Tibial nerve (tissue), 4 donors: Measurements from ENCODE around the gene OR5B2.

Experiments used
- CTCF ChIP-seq, 5 experiments: fragments of 200-600 bp in 3 of 5; fragments of 450-650 bp in 2 of 5; sonication (generic) in 3 of 5; IDR thresholded peaks; one replicate each; pipeline ENCODE4 v1.5.1; 2016 to 2019; ENCODE audit warnings: antibody characterized with exemption in 5 of 5, mild to moderate bottlenecking in 3 of 5, moderate library complexity in 2 of 5
- EP300 ChIP-seq, 2 donors: sonication (generic); formaldehyde crosslinking; IDR thresholded peaks; one replicate each; pipeline ENCODE4 v1.6.1; 2017; ENCODE audit warnings: antibody characterized with exemption in 2 of 2, mild to moderate bottlenecking in 1 of 2
- POLR2A ChIP-seq, 2 donors: fragments of 450-650 bp; IDR thresholded peaks; one replicate each; pipeline ENCODE4 v1.6.1; 2017; ENCODE audit warnings: antibody characterized with exemption in 2 of 2, mild to moderate bottlenecking in 2 of 2, moderate library complexity in 2 of 2

DNA sequence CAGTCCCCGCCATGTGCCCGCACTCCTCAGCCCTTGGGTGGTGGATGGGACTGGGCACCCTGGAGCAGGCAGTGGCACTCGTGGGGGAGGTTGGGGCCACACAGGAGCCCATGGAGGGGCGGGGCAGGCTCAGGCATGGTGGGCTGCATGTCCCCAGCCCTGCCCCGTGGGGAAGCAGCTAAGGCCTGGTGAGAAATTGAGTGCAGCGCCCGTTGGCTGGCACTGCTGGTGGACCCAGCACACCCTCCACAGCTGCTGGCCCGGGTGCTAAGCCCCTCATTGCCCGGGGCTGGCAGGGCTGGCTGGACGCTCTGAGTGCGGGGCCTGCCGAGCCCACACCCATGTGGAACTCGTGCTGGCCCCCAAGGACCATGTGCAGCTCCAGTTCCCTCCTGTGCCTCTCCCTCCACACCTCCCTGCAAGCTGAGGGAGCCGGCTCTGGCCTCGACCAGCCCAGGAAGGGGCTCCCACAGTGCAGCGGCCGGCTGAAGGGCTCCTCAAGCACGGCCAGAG, 37.3 kb downstream of the OR5B2 start:
- TF ChIP-seq CTCF (IDR thresholded peaks at IDR 0.05), result no peak
- TF ChIP-seq EP300 (IDR thresholded peaks at IDR 0.05), result no peak
- TF ChIP-seq POLR2A (IDR thresholded peaks at IDR 0.05), result no peak
